Measurements from ENCODE around the gene OR4M1.

- TF ChIP-seq TEAD4 (IDR thresholded peaks at IDR 0.05) (no peak), FOXM1 (IDR thresholded peaks at IDR 0.05; ENCODE audit: borderline replicate concordance, low read depth) (no peak), RAD21 (IDR thresholded peaks at IDR 0.05; ENCODE audit: low read depth) (no peak), MAX (IDR thresholded peaks at IDR 0.05) (no peak), NFIC (IDR thresholded peaks at IDR 0.05) (no peak)
These were observed 55.0 kb downstream of the OR4M1 start for GRCh38 chr14:19828314-19828713.

Measured in Ishikawa (cell line).